ENCODE measurements around the gene SRGAP1.
"Not testable (repeated sequence)": the region's sequence is repeated elsewhere in the genome, so short reads cannot be mapped to it uniquely, and the experiment has no call there.

Gene SRGAP1

DNA sequence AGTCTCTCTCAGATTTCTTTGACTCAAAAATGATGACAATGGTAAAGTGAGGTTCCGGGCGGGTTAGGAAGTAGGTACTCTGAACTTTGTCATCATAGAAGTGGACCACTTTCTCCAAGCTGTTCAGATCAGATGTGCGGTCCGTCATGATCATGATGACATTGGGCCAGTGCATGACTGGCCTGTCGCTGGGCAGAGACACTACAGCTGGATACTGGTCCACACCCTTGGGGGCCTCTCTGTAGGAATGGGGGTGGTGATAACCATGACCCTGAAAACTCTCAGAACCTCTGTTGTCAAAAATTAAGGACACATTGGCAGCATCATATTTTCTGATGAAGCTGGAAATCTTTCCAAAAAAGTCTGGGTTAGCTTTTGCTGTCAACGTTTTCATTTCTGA lies 349.4 kb downstream of the SRGAP1 start:
- no peaks in the 10 kb centered on the region for H3K9me3 ChIP-seq (ENCODE audit: insufficient read depth, low read length, severe bottlenecking)
- no peak overlapping the region for H3K27ac ChIP-seq (ENCODE audit: low read length)
- no peak overlapping the region for H2AFZ ChIP-seq (ENCODE audit: low read depth, low read length)
- peaks cover 29% of the 10 kb centered on the region for H3K36me3 ChIP-seq (ENCODE audit: insufficient read depth, low read length)
- no peak overlapping the region for H3K9ac ChIP-seq (ENCODE audit: low read depth, low read length)
- DNase-seq (no peak), ATAC-seq (ENCODE audit: insufficient read depth, low read depth) (no peak)
- no peaks in the 10 kb centered on the region for H4K20me1 ChIP-seq (ENCODE audit: insufficient read depth, low read length)
- H3K4me2 ChIP-seq (ENCODE audit: insufficient read depth, low read length): no peak overlapping the region
- H3K27me3 ChIP-seq (ENCODE audit: insufficient read depth, low read length, poor library complexity): no peaks in the 10 kb centered on the region
- H3K4me3 ChIP-seq (ENCODE audit: low read depth in 1 of 2, low read length in 2 of 2): no peak overlapping the region
- no peaks in the 10 kb centered on the region for H3K79me2 ChIP-seq (ENCODE audit: insufficient read depth, low read length)
- no peaks in the 10 kb centered on the region for H3K4me1 ChIP-seq (ENCODE audit: insufficient read depth, low read length)
- no peak for TF ChIP-seq EZH2 (IDR thresholded peaks at IDR 0.05; ENCODE audit: borderline replicate concordance, low read depth, low read length, severe bottlenecking)
- TF ChIP-seq, protein P1, sequence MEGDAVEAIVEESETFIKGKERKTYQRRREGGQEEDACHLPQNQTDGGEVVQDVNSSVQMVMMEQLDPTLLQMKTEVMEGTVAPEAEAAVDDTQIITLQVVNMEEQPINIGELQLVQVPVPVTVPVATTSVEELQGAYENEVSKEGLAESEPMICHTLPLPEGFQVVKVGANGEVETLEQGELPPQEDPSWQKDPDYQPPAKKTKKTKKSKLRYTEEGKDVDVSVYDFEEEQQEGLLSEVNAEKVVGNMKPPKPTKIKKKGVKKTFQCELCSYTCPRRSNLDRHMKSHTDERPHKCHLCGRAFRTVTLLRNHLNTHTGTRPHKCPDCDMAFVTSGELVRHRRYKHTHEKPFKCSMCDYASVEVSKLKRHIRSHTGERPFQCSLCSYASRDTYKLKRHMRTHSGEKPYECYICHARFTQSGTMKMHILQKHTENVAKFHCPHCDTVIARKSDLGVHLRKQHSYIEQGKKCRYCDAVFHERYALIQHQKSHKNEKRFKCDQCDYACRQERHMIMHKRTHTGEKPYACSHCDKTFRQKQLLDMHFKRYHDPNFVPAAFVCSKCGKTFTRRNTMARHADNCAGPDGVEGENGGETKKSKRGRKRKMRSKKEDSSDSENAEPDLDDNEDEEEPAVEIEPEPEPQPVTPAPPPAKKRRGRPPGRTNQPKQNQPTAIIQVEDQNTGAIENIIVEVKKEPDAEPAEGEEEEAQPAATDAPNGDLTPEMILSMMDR (IDR thresholded peaks at IDR 0.05; ENCODE audit: borderline replicate concordance, extremely low read depth, low read length, poor library complexity, severe bottlenecking): no peak

DNA sequence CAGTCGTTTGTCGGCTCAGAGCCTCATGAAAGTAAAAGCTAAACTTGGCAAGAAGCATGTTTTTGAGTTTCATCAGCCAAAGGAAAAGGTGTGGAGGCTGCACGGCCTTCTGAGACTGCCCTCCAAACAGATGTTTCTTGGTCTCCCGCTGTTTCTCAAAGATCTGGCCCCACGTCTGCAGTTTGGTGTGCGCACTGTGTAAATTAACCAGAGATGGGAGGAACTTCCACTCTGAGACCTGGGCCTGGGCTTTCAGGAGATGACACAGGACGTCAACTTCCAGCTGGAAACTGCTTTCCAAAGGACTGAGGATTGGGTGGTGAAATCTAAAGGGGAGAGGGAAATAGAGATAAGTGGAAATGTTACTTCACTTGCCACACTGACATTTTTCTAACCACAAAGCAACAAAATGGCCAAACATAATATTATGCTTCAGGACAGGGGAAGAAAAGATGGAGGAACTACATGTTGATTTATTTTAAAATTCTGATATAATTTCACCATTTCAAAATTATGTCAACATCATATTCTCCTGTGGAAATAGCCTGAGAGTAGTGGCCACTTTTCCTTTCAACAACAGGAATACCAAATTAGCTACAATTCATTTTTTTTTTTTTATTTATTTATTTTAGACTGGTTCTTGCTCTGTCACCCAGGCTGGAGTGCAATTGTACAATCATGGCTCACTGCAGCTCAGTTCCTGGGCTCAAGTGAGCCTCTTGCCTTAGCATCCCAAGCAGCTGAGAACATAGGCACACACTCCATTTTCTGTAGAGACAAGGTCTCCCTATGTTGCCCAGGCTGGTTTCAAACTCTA lies 350.0 kb downstream of the SRGAP1 start:
- Histone ChIP-seq H3K79me2 (ENCODE audit: insufficient read depth, low read length) (no peaks in the 10 kb centered on the region), H3K9me3 (ENCODE audit: insufficient read depth, low read length, severe bottlenecking) (no peaks in the 10 kb centered on the region), H3K4me1 (ENCODE audit: insufficient read depth, low read length) (no peaks in the 10 kb centered on the region), H3K36me3 (ENCODE audit: insufficient read depth, low read length) (peaks cover 29% of the 10 kb centered on the region), H3K27ac (ENCODE audit: low read length) (no peak overlapping the region), H3K4me3 (ENCODE audit: low read depth in 1 of 2, low read length in 2 of 2) (no peak overlapping the region), H4K20me1 (ENCODE audit: insufficient read depth, low read length) (no peaks in the 10 kb centered on the region), H3K4me2 (ENCODE audit: insufficient read depth, low read length) (no peak overlapping the region), H3K27me3 (ENCODE audit: insufficient read depth, low read length, poor library complexity) (no peaks in the 10 kb centered on the region), H2AFZ (ENCODE audit: low read depth, low read length) (no peak overlapping the region), H3K9ac (ENCODE audit: low read depth, low read length) (no peak overlapping the region)
- TF ChIP-seq, protein P1 (IDR thresholded peaks at IDR 0.05; ENCODE audit: borderline replicate concordance, extremely low read depth, low read length, poor library complexity, severe bottlenecking): no peak
- no peak for TF ChIP-seq EZH2 (IDR thresholded peaks at IDR 0.05; ENCODE audit: borderline replicate concordance, low read depth, low read length, severe bottlenecking)
- DNase-seq: no peak
- no peak for ATAC-seq (ENCODE audit: insufficient read depth, low read depth)

GRCh38 chr12:64195841-64196240 lies 351.3 kb downstream of the SRGAP1 start:
- not testable (repeated sequence) for H3K9ac ChIP-seq (ENCODE audit: low read depth, low read length); H3K9me3 ChIP-seq (ENCODE audit: insufficient read depth, low read length, severe bottlenecking); H3K4me1 ChIP-seq (ENCODE audit: insufficient read depth, low read length); H4K20me1 ChIP-seq (ENCODE audit: insufficient read depth, low read length); H3K27ac ChIP-seq (ENCODE audit: low read length); DNase-seq; ATAC-seq (ENCODE audit: insufficient read depth, low read depth); H3K27me3 ChIP-seq (ENCODE audit: insufficient read depth, low read length, poor library complexity); H2AFZ ChIP-seq (ENCODE audit: low read depth, low read length); H3K4me2 ChIP-seq (ENCODE audit: insufficient read depth, low read length); H3K4me3 ChIP-seq (ENCODE audit: low read depth in 1 of 2, low read length in 2 of 2); H3K79me2 ChIP-seq (ENCODE audit: insufficient read depth, low read length)
- peaks cover 29% of the 10 kb centered on the region for H3K36me3 ChIP-seq (ENCODE audit: insufficient read depth, low read length)

DNA sequence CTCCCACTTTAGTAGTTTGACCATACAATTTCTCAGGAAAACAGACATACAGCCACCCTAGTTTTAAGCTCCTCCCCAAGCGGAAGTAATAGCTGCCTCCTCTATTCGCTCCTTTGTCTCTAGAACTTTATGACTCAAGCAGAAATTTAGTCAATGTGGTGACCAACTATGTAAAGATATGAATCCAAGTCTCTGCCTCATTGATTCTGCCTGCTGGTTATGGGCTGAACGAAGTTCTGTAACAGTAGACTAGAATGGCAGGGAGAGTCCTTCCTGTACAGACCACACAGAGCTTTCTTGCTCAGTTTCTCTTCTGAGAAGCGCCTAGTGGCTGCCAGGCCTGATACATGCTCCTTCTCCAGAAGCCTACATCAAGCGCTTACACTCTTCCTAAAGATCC lies 358.5 kb downstream of the SRGAP1 start:
- no peaks in the 10 kb centered on the region for H4K20me1 ChIP-seq (ENCODE audit: insufficient read depth, low read length)

More for the DNA sequence above, 358.5 kb downstream of the SRGAP1 start:
- TF ChIP-seq, protein P1 (IDR thresholded peaks at IDR 0.05; ENCODE audit: borderline replicate concordance, extremely low read depth, low read length, poor library complexity, severe bottlenecking): no peak
- TF ChIP-seq EZH2 (IDR thresholded peaks at IDR 0.05; ENCODE audit: borderline replicate concordance, low read depth, low read length, severe bottlenecking): no peak
- no peaks in the 10 kb centered on the region for H3K9me3 ChIP-seq (ENCODE audit: insufficient read depth, low read length, severe bottlenecking)
- H3K36me3 ChIP-seq (ENCODE audit: insufficient read depth, low read length): peaks cover 21% of the 10 kb centered on the region; the same call in 1 of the 2 replicates
- no peaks in the 10 kb centered on the region for H3K27me3 ChIP-seq (ENCODE audit: insufficient read depth, low read length, poor library complexity)
- no peaks in the 10 kb centered on the region for H3K4me1 ChIP-seq (ENCODE audit: insufficient read depth, low read length)
- ATAC-seq (ENCODE audit: insufficient read depth, low read depth): no peak
- no peak overlapping the region for H2AFZ ChIP-seq (ENCODE audit: low read depth, low read length)
- H3K9ac ChIP-seq (ENCODE audit: low read depth, low read length): no peak overlapping the region
- H3K27ac ChIP-seq (ENCODE audit: low read length): no peak overlapping the region
- no peaks in the 10 kb centered on the region for H3K79me2 ChIP-seq (ENCODE audit: insufficient read depth, low read length)
- no peak overlapping the region for H3K4me2 ChIP-seq (ENCODE audit: insufficient read depth, low read length)
- no peak for DNase-seq
- H3K4me3 ChIP-seq (ENCODE audit: low read depth in 1 of 2, low read length in 2 of 2): no peak overlapping the region

Measured in DND-41 (cell line).